Measurements from ENCODE around the gene SEPTIN2. TPM values are rescaled to one million over a fixed set of nuclear protein-coding genes. Genes with fewer than 3 reads are reported as not detected.
"Not testable (repeated sequence)": the region's sequence is repeated elsewhere in the genome, so short reads cannot be mapped to it uniquely, and the experiment has no call there.

SEPTIN2 gene
- total RNA-seq, 2 donors from 2014 or later = 148 to 210 TPM

DNA sequence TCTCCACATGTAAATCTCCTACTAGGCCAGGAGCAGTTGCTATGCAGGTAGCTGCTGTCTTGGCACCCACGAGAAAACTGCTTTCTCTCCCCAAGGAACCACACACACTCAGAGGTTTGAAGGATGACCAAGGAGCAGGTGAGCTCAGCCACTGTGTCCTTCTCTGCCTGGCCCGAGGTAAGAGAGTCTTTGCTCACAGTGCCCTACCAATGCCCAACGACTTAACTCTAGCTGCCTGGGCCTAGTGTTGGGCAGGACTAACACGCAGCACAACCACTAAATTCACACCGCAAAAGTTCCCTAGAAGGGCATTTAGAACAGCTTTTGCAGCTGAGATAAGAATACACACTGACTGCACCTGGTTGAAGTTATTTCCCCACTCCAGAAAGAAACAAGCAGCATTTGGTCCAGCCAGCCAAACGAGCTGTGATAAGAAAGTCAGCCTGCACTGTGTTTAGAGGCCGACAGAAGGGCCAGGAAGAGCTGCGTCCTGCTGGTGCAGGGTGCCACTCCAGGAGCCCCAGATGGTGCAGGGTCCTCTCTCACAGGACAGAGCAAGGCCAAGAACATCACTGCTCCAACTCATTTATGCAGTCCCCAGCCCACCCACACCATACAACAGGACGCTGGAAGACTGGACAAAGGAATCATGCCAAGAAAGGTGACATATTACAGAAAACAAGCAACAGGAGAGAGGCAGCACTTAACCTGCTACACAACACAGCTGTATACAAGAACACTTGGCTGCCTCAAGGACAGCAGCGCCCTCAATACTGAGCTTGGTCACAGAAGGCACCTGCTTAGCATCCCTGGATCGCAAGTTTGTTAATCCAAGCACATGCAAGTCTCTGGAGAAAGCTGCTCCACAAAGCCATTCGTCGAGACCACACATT is 12.7 kb upstream of the SEPTIN2 start:
- H3K9me3 Mint-ChIP-seq = no peaks in the 10 kb centered on the region
- peaks cover 0 to 11% of the 10 kb centered on the region in 2 donors for H3K36me3 Mint-ChIP-seq
- peak overlapping the region; percentile 29 to 30 for H3K27ac Mint-ChIP-seq
- no peak for DNase-seq (ENCODE audit: low spot score in 2 of 2)
- no peak for ATAC-seq

DNA sequence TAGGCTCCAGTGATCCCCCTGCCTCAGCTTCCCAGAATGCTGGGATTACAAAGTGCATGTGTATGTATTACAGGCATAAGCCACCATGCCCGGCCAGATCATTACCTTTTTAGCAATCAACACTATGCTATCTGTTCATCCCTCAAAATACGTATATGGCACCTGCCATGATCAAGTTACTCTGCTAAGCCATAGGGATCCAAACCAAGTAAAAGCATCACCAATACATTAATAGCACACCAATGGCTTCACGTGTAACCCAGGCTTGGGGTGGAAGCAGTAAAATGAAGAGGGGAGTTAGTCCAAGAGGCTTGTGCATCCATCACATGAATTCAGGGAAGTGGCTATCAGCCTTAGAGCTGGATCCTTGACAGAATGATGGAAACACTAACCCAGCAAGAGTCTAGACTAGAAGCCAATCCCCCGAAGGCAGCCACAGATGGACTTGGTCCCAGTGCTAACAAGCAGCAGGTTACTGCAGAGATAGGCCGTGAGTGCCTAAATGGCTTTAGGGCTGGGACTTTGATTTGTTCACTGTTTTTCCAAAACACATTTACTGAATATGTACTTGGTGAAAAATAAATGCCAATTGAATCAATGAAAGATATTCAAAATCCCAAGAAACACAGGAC is 11.6 kb upstream of the SEPTIN2 start:
- DNase-seq (ENCODE audit: low spot score in 2 of 2) = no peak
- ATAC-seq = no peak
- Mint-ChIP-seq H3K27ac (no peak overlapping the region), H3K9me3 (no peaks in the 10 kb centered on the region), H3K36me3 (peaks cover 0 to 11% of the 10 kb centered on the region in 2 donors)

DNA sequence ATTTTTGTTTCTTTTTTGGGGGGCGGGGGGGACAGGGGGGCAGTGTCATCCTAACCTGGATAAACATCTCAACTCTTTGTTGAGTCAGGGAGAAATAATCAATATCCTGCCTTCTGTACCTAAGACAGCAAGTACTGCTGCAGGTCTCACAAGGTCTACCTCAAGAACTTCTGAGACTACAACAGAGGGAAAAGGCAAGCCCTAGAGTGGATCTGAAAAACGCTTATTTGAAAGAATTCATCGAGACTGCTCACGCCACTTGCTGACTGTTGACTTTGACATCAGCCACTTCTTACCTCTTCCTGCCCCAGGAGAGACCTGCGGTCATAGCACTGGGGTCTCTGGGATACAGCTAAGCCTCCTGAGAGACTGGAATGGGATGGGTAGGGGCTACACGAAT is 8.7 kb upstream of the SEPTIN2 start:
- H3K27ac Mint-ChIP-seq = no peak overlapping the region
- H3K9me3 Mint-ChIP-seq = no peaks in the 10 kb centered on the region
- DNase-seq (ENCODE audit: low spot score in 2 of 2) (no peak), ATAC-seq (no peak)
- H3K36me3 Mint-ChIP-seq = peaks cover 0 to 12% of the 10 kb centered on the region in 2 donors

DNA sequence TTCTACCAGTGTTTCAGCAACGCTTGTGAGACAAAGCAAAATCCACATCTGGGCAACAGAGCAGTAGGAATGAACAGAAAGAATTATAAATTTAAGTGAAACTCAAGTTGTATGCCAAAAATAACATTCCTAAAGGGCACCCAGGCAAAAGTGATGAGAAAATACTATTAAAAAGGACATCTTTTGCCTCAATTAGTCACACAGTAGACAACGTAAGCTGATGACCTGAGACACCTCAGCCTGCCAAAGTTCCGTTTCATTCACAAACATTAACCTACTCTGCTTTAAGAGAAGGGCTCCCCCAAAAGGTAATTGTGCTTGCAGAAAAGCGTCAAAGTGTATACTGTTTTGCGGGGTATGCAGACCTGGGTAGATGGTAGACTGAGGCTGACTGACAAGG is 7.5 kb upstream of the SEPTIN2 start:
- Mint-ChIP-seq H3K9me3 (no peaks in the 10 kb centered on the region), H3K36me3 (peaks cover 0 to 12% of the 10 kb centered on the region in 2 donors), H3K27ac (peak overlapping the region in 1 of 2 donors; percentile 5)
- DNase-seq (ENCODE audit: low spot score in 2 of 2) (no peak), ATAC-seq (no peak)

DNA sequence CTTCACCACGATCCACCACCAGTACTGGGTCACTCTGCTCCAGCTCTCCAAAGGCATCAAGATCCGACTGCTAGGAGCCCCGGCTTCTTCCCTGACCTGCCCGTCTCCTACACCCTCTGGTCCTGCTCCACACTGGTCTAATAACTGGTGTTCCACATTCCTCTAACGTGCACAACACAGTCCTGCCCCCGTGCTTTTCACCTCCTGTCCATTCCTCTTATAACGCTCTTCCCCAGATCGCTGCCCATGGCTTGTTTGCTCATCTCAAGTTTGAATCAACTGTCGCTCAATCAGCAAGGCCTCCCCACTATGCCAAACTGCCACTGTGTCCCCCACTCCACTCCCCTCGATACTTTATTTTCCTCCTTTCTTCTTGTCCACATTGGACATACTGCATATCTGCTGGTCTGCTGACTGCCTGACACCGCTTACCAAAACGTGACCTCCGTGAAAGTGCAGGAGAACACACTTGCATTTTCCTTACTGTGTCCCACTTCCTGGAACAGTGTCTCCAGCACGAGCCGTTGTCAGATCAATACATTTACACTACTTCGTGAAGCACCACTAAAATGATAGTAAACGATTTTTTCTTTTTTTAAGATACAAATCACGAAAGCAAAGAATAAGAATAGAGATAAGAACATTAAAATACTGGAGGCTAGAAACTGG is 6.8 kb upstream of the SEPTIN2 start:
- H3K9me3 Mint-ChIP-seq = no peaks in the 10 kb centered on the region
- DNase-seq (ENCODE audit: low spot score in 2 of 2) (no peak), ATAC-seq (no peak)
- H3K36me3 Mint-ChIP-seq = peaks cover 0 to 12% of the 10 kb centered on the region in 2 donors
- H3K27ac Mint-ChIP-seq = peak overlapping the region; percentile 20 to 33

DNA sequence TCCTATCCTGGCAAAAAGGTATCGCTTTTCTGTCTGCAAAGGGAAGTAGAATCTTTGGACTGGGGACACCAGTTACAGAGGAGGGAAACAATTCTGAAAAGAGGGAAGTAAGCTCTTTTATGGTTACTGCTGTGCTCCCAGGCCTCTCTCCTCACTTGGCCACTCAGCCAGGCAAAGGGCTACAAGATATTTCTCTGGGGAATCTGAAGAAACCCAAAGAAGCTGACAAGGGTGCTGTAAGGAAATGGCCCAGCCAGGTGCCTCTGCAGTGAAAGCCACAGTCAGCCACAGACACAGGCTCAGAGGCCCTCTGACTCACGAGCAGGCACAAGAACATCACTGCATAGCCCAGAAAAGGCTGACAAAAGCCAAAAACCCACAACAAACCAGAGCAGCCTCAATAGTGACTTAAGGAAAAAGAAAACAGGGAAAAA is 6.0 kb upstream of the SEPTIN2 start:
- ATAC-seq = peak; percentile 93
- Mint-ChIP-seq H3K27ac (peak overlapping the region; percentile 20 to 94), H3K36me3 (peaks cover 0 to 12% of the 10 kb centered on the region in 2 donors), H3K9me3 (no peaks in the 10 kb centered on the region)
- DNase-seq (ENCODE audit: low spot score in 2 of 2) = peak; percentile 63 to 66

DNA sequence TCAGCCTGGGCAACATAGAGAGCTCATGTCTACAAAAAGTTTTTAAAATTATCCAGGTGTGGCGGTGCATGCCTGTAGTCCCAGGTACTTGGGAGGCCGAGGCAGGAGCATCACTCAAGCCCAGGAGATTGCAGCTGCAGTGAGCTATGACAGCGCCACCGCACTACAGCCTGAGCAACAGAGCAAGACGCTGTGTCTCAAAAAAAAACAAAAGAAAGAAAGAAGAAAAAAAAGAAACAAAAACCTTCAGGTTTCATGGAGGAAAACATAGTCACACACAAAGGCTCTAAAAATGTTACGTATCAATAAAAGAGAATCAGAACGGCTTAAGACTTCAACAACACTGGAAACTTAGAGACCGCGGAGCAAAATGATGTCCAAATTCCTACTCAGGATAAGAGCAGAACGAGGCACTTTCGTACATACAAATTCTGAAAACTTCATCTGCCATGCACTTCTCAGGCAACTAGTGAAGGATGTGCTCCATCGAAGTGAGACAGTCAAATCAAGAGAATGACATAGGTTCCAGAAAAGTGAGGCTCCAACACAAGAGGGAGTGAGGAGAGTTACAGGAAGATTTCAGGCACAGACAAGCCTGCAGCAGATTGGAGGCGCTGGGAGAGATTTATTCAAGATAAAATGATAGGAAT is 4.7 kb upstream of the SEPTIN2 start:
- Mint-ChIP-seq H3K27ac (peak overlapping the region; percentile 12 to 17), H3K36me3 (peaks cover 6 to 12% of the 10 kb centered on the region in 2 donors), H3K9me3 (no peaks in the 10 kb centered on the region)
- ATAC-seq (no peak), DNase-seq (ENCODE audit: low spot score in 2 of 2) (no peak)

DNA sequence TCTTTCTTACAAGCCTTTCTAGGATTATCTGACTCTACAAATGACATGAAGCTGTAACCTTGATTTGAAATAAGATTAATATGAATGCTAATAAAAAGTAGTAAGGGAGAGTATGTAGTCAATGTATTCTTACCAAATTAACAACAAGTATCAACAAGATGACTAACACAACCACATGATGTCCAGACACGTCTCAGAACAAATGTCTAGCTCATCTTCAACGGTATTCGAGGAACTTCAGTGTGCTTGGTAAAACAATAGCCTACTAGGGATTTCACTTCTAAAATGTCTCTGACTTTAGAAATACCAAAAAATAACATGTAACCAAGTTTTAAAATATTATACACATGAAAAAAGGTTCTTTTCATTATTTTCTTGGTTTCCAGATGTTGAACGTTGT is 3.6 kb upstream of the SEPTIN2 start:
- Mint-ChIP-seq H3K9me3 (no peaks in the 10 kb centered on the region), H3K27ac (no peak overlapping the region), H3K36me3 (peaks cover 16 to 19% of the 10 kb centered on the region in 2 donors)
- ATAC-seq (no peak), DNase-seq (ENCODE audit: low spot score in 2 of 2) (no peak)

DNA sequence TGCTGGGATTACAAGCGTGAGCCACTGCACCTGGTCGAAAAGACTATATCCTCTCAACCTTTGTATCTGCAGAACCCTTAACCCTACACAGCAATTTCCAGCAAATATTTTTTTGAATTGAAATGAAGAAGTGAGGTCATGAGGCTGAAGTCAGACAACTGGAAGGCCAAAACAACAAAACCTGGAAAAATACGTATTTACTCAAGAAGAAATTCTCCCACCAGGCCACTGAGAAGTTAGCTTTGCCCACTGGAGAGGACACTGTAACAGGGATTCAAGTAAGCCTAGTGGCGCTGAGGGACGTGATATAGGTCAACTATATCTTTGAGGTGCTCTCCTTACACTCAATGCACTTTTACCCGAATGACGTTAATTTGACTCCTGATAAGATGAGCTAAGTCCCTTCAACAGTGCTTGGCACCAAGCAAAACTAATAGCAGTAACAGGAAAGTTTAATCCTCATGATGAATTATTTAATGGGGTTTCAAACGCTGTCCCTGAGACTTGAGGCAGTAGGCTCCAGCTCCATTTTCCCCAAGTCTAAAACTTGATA is 2.1 kb upstream of the SEPTIN2 start:
- H3K36me3 Mint-ChIP-seq = peaks cover 28 to 29% of the 10 kb centered on the region in 2 donors
- H3K27ac Mint-ChIP-seq = peak overlapping the region in 1 of 2 donors; percentile 41
- DNase-seq (ENCODE audit: low spot score in 2 of 2) (no peak), ATAC-seq (no peak)
- H3K9me3 Mint-ChIP-seq = no peaks in the 10 kb centered on the region

DNA sequence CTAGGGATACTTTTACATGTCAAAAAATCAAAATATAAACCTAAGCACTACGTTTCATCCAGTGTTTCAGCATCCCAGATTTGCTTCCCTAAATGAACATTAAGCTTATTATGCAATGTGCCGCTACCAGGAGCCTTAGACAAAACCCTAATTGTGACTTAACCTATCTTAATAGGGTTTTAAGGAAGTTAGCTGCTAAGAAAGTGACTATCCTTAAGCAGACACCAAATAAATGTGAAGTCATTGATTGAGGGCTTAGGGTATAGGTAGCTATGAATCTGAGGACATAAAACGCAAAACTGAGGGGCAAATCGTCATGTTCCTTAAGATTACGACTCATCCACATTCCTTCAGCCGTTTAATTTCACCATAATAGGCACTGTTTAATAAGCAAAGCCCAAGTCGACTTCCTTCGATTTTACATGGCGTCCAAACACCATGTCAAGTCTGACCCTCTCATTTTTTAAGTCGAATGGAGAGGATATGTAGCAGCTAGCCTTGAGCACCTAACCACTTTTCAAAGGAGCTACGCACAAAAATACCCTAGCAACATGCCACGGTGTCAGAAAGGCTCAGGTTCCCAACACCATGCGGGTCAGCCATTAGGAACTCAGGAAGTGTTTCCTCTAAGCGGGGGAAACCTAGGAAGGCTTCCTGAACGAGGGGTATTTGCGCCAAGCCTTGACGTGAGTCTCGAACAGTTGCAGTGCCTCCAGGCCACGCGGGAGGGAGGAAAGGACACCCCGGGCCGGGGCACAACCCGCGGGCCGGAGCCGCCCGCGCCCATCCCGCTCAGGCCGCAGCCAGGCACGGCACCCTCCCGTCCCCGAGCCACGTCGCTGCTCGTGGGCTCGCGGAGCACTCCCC is 1.3 kb upstream of the SEPTIN2 start:
- Mint-ChIP-seq H3K36me3 (peaks cover 22 to 29% of the 10 kb centered on the region in 2 donors), H3K27ac (peak overlapping the region; percentile 81 to 99), H3K9me3 (no peaks in the 10 kb centered on the region)
- ATAC-seq = no peak
- no peak for DNase-seq (ENCODE audit: low spot score in 2 of 2)

DNA sequence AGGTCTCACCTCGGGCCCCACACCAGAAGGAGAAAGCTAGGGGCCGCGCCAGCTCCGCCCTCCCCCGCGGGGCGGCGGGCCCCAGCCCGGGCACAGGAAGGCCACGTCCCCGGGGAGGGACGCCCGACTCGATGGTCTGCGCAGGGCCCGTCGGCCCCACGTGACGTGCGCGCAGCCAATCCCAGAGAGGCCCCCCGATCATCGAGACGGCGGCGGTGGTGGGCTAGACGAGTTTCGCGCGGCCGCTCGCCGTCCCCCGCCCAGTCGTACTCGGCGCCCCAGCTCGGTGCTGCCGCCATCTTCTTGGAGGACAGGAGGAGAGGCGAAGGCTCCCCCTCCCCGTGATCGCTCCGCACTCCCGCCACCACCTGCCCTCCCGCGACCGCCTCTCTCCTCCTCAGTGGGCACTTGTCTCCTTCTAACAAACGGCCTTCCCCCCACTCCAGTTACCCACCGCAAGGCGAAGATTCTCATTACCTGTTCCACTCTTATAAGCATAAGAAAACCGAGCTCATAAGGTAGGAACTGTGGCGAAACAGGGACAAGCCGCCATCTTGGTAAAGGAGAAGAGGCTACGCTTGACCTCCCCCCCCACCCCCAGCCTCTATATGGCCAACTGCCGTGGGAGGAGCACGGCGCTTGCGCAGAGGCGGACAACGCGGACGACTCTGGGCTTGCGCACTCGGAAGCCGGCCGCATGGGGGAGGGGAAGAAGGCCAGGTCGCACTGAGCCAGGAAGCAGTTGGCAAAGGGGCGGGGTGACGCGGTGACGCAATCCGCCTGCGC is 439 bp upstream of the SEPTIN2 start, which contains the start of gene HDLBP:
Gene HDLBP (minus strand): TSS at position 580 of the 786 bp plus-strand sequence. CDS start 48,803 bp downstream, outside the sequence.
- DNase-seq (ENCODE audit: low spot score in 2 of 2) (peak; percentile 100), ATAC-seq (peak; percentile 84 to 85)
- Mint-ChIP-seq H3K27ac (peak within 1 kb of the TSS; percentile 99 to 100), H3K9me3 (no peaks in the 10 kb centered on the region), H3K36me3 (peaks cover 27 to 29% of the 10 kb centered on the region in 2 donors)

DNA sequence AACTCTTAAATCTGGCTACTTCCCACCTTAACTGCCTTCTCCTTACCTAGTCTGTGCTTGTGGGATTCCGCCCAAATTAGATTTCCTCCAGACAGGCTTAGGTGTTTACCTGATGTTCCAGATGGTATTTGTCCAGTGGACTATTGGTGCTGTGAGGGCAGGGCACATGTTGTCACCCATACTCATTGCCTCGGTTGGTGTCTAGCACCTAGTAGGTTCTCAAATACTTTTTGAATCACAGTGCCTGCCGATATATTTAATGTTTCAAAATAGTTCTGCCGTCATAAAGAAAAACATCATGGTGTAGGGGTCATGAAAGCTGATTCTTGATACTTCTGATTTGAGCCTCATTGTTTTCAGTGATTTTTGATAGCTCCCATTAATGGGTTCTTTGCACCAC is 1.1 kb downstream of the SEPTIN2 start:
- Mint-ChIP-seq H3K36me3 (peaks cover 28 to 29% of the 10 kb centered on the region in 2 donors), H3K9me3 (no peaks in the 10 kb centered on the region), H3K27ac (peak overlapping the region; percentile 92 to 99)
- DNase-seq (ENCODE audit: low spot score in 2 of 2) = no peak
- no peak for ATAC-seq

DNA sequence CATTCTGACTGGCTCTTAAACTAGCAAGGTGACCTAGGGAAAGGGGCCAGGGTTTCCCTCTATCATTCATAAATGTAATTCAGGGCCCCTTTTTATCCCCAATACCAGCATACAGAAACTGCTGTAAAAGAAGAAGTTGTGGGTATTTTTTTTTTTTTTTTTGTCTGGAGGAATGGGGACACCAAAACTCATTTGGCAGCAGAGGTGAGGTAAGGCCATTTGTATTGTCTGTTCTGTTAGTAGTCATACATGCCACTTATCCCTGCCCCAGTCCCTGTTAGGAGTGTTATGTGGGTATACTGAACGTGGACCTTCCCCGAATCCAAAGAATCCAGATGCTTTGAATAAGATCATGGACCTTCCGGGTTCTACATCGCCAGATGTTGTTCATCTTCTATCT is 1.7 kb downstream of the SEPTIN2 start:
- Mint-ChIP-seq H3K27ac (peak overlapping the region in 1 of 2 donors; percentile 99), H3K36me3 (peaks cover 28 to 29% of the 10 kb centered on the region in 2 donors), H3K9me3 (no peaks in the 10 kb centered on the region)
- ATAC-seq = no peak
- DNase-seq (ENCODE audit: low spot score in 2 of 2) = no peak

DNA sequence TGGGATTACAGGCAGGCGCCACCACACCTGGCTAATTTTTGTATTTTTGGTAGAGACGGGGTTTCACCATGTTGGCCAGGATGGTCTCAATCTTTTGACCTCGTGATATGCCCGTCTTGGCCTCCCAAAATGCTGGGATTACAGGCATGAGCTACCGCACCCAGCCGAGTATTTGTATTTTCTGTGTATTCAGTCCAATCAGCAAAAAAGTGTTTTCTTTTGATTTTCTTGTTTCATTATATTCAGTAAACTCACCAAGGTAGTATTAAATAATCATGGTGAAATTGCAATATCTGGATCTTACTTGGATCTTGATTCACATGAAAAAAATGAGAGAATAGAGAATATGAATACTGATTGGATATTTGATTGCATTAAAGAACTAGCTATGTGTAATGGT is 3.1 kb downstream of the SEPTIN2 start:
- not testable (repeated sequence) for H3K27ac Mint-ChIP-seq, H3K9me3 Mint-ChIP-seq
- H3K36me3 Mint-ChIP-seq = peaks cover 29% of the 10 kb centered on the region in 2 donors

DNA sequence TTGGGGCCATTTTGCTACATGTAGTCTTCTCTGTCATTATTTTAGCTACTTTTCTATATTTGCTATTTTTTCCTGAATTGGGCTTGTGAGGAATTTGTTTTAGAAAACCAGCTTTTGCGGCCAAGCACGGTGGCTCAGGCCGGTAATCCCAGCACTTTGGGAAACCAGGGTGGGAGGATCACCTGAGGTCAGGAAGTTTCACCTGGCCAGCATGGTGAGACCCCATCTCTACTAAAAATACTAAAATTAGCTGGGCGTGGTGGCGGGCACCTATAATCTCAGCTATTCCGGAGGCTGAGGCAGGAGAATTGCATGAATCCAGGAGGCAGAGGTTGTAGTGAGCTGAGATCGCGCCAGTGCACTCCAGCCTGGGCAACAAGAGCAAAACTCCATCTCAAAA is 4.7 kb downstream of the SEPTIN2 start:
- ATAC-seq = no peak
- Mint-ChIP-seq H3K36me3 (peaks cover 28 to 32% of the 10 kb centered on the region in 2 donors), H3K9me3 (no peaks in the 10 kb centered on the region), H3K27ac (no peak overlapping the region)
- no peak for DNase-seq (ENCODE audit: low spot score in 2 of 2)

More for the DNA sequence above, 3.1 kb downstream of the SEPTIN2 start:
- ATAC-seq; DNase-seq (ENCODE audit: low spot score in 2 of 2): not testable (repeated sequence)

Data from activated naive CD4-positive, alpha-beta T cell treated with anti-CD3 and anti-CD28 coated beads, Interleukin-2, amount 50 U/mL, for 72 hours (primary cell).